WTC11 (cell line): ENCODE measurements around the gene DPYSL4. TPM values are rescaled to one million over a fixed set of nuclear protein-coding genes. Genes with fewer than 3 reads are reported as not detected.

Experiments used
- ATAC-seq: fragments of 200-7000 bp; cut with Tn5 transposase; 2 replicates; pipeline ENCODE4 v1.10.0; 2021; ENCODE audit warnings: mild to moderate bottlenecking, moderate library complexity
- CTCF ChIA-PET: fragments of 300-600 bp; sonication (Branson Sonifier 250); formaldehyde crosslinking; loops from one replicate; lab custom pipeline; 2021; ENCODE audit warnings: antibody characterized with exemption; lab: Charles Lee
- POLR2A ChIA-PET: fragments of 350-600 bp; sonication (Branson Sonifier 250); formaldehyde crosslinking; loops from one replicate; lab custom pipeline; 2021; ENCODE audit warnings: antibody characterized with exemption; lab: Charles Lee
- DNase-seq: peaks from one replicate; pipeline ENCODE4 v3.0.0; 2021; ENCODE audit warnings: low spot score
- H3K27ac Mint-ChIP-seq: 2 replicates; pipeline ENCODE4 v1.8.0; 2021; ENCODE audit warnings: mixed read lengths
- H3K27me3 Mint-ChIP-seq: 2 replicates; pipeline ENCODE4 v1.8.0; 2021; ENCODE audit warnings: low read depth, mild to moderate bottlenecking, moderate library complexity, mixed read lengths
- H3K36me3 Mint-ChIP-seq: 2 replicates; pipeline ENCODE4 v1.8.0; 2021; ENCODE audit warnings: mixed read lengths
- H3K4me1 Mint-ChIP-seq: 2 replicates; pipeline ENCODE4 v1.8.0; 2022; ENCODE audit warnings: mixed read lengths
- H3K4me3 Mint-ChIP-seq: 2 replicates; pipeline ENCODE4 v1.8.0; 2021; ENCODE audit warnings: mild to moderate bottlenecking, moderate library complexity, mixed read lengths
- H3K9me3 Mint-ChIP-seq: 2 replicates; pipeline ENCODE4 v1.8.0; 2021; ENCODE audit warnings: mixed read lengths
- EMX1 ChIP-seq: fragments of 250-450 bp; sonication (Bioruptor Pico); IDR thresholded peaks from 2 replicates; pipeline ENCODE4 v1.8.0; 2021; ENCODE audit warnings: mild to moderate bottlenecking
- ESRRA ChIP-seq: sonication (generic); formaldehyde crosslinking; IDR thresholded peaks from 2 replicates; pipeline ENCODE4 v1.8.1; 2022; ENCODE audit warnings: mild to moderate bottlenecking, missing genetic modification reagents, borderline replicate concordance
- FOXK1 ChIP-seq: sonication (generic); formaldehyde crosslinking; IDR thresholded peaks from 2 replicates; pipeline ENCODE4 v1.8.0; 2022; ENCODE audit warnings: mild to moderate bottlenecking, moderate library complexity, missing genetic modification reagents
- FOXP1 ChIP-seq: sonication (generic); formaldehyde crosslinking; IDR thresholded peaks from 2 replicates; pipeline ENCODE4 v1.8.0; 2022; ENCODE audit warnings: missing genetic modification reagents, mild to moderate bottlenecking, moderate library complexity, borderline replicate concordance
- GTF2I ChIP-seq: fragments of 250-450 bp; sonication (Bioruptor Pico); conservative IDR thresholded peaks from 2 replicates; pipeline ENCODE4 v1.4.0; 2021; ENCODE audit warnings: mild to moderate bottlenecking
- KAT7 ChIP-seq: sonication (generic); formaldehyde crosslinking; IDR thresholded peaks from 2 replicates; pipeline ENCODE4 v1.8.1; 2023; ENCODE audit warnings: missing genetic modification reagents, mild to moderate bottlenecking, borderline replicate concordance
- NR3C1 ChIP-seq: sonication (generic); formaldehyde crosslinking; conservative IDR thresholded peaks from 2 replicates; pipeline ENCODE4 v1.8.1; 2023; ENCODE audit warnings: low read depth, mild to moderate bottlenecking, missing genetic modification reagents
- OVOL2 ChIP-seq: fragments of 250-450 bp; sonication (Bioruptor Pico); IDR thresholded peaks from 2 replicates; pipeline ENCODE4 v1.9.0; 2021; ENCODE audit warnings: mild to moderate bottlenecking, borderline replicate concordance
- RELA ChIP-seq: sonication (generic); formaldehyde crosslinking; IDR thresholded peaks from 2 replicates; pipeline ENCODE4 v1.8.1; 2022; ENCODE audit warnings: missing genetic modification reagents, mild to moderate bottlenecking, borderline replicate concordance
- SP1 ChIP-seq: sonication (generic); formaldehyde crosslinking; conservative IDR thresholded peaks from 2 replicates; pipeline ENCODE4 v1.8.1; 2022; ENCODE audit warnings: missing genetic modification reagents
- ZNF219 ChIP-seq: sonication (generic); formaldehyde crosslinking; IDR thresholded peaks from 2 replicates; pipeline ENCODE4 v1.8.0; 2023; ENCODE audit warnings: missing genetic modification reagents, mild to moderate bottlenecking, borderline replicate concordance
- ZNF396 ChIP-seq: fragments of 250-450 bp; sonication (Bioruptor Pico); IDR thresholded peaks from 2 replicates; pipeline ENCODE4 v1.8.0; 2021; ENCODE audit warnings: mild to moderate bottlenecking, moderate library complexity, borderline replicate concordance
- total RNA-seq: library from RNA; stranded (reverse); gene quantifications from 3 replicates; pipeline ENCODE4 v1.2.3, GENCODE V29; 2021
- TF ChIP-seq, protein P1 (sequence below): sonication (generic); formaldehyde crosslinking; conservative IDR thresholded peaks from 2 replicates; pipeline ENCODE4 v1.8.1; 2022; ENCODE audit warnings: mild to moderate bottlenecking, missing genetic modification reagents
- TF ChIP-seq, protein P2 (sequence below): sonication (generic); formaldehyde crosslinking; IDR thresholded peaks from 2 replicates; pipeline ENCODE4 v1.8.0; 2022; ENCODE audit warnings: mild to moderate bottlenecking, missing genetic modification reagents
- TF ChIP-seq, protein P3 (sequence below): fragments of 250-450 bp; sonication (Bioruptor Pico); conservative IDR thresholded peaks from 2 replicates; pipeline ENCODE4 v1.9.0; 2021; ENCODE audit warnings: mild to moderate bottlenecking
- TF ChIP-seq, protein P4 (sequence below): sonication (generic); formaldehyde crosslinking; IDR thresholded peaks from 2 replicates; pipeline ENCODE4 v1.8.1; 2022; ENCODE audit warnings: low read depth, missing genetic modification reagents, borderline replicate concordance
- TF ChIP-seq, protein P5 (sequence below): sonication (generic); formaldehyde crosslinking; IDR thresholded peaks from 2 replicates; pipeline ENCODE4 v1.8.0; 2023; ENCODE audit warnings: missing genetic modification reagents, mild to moderate bottlenecking, borderline replicate concordance
- TF ChIP-seq, protein P6 (sequence below): fragments of 250-450 bp; sonication (Bioruptor Pico); IDR thresholded peaks from 2 replicates; pipeline ENCODE4 v1.8.0; 2021; ENCODE audit warnings: mild to moderate bottlenecking

Gene DPYSL4
- total RNA-seq, 1 experiment from 2014 or later: 17.0 TPM

DNA sequence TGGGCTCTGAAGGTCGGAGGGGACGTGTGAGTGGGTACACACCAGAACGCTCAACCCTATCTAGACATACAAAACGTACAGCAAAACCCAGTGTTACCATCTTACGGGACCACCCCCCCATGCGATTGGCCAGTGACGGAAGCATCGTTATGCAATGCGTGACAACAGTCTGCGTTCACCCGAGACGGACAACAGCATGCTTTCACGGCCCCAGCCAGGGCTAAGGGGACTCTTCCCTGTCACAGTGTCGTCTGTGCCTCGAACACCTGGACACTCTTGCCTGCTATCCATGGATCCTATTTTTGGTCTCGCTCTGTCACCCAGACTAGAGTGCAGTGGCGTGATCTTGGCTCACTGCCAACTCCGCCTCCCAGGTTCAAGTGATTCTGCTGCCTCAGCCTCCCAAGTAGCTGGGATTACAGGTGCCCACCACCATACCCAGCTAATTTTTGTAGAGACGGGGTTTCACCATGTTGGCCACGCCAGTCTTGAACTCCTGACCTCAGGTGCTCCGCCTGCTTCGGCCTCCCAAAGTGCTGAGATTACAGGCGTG, 23.3 kb downstream of the DPYSL4 start:
- Mint-ChIP-seq H3K27ac (no peak overlapping the region), H3K9me3 (peaks cover 18% of the 10 kb centered on the region), H3K27me3 (peaks cover 2% of the 10 kb centered on the region; the same call in 1 of the 2 replicates), H3K4me1 (no peaks in the 10 kb centered on the region), H3K36me3 (peaks cover 17% of the 10 kb centered on the region), H3K4me3 (no peak overlapping the region)
- ATAC-seq (no peak), DNase-seq (no peak)
- ChIA-PET CTCF (no interaction called here), POLR2A (no interaction called here)
- TF ChIP-seq KAT7 (CRISPR knock-in tag) (no peak), EMX1 (no peak), FOXK1 (no peak), ESRRA (CRISPR knock-in tag) (no peak), ZNF396 (CRISPR knock-in tag) (no peak), OVOL2 (CRISPR knock-in tag) (no peak), FOXP1 (CRISPR knock-in tag) (no peak), ZNF219 (CRISPR knock-in tag) (no peak), GTF2I (no peak), NR3C1 (CRISPR knock-in tag) (no peak), SP1 (CRISPR knock-in tag) (no peak), RELA (CRISPR knock-in tag) (no peak)
- TF ChIP-seq, protein P1, sequence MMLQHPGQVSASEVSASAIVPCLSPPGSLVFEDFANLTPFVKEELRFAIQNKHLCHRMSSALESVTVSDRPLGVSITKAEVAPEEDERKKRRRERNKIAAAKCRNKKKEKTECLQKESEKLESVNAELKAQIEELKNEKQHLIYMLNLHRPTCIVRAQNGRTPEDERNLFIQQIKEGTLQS: no peak
- TF ChIP-seq, protein P2, sequence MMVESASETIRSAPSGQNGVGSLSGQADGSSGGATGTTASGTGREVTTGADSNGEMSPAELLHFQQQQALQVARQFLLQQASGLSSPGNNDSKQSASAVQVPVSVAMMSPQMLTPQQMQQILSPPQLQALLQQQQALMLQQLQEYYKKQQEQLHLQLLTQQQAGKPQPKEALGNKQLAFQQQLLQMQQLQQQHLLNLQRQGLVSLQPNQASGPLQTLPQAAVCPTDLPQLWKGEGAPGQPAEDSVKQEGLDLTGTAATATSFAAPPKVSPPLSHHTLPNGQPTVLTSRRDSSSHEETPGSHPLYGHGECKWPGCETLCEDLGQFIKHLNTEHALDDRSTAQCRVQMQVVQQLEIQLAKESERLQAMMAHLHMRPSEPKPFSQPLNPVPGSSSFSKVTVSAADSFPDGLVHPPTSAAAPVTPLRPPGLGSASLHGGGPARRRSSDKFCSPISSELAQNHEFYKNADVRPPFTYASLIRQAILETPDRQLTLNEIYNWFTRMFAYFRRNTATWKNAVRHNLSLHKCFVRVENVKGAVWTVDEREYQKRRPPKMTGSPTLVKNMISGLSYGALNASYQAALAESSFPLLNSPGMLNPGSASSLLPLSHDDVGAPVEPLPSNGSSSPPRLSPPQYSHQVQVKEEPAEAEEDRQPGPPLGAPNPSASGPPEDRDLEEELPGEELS (CRISPR knock-in tag): no peak
- TF ChIP-seq, protein P3, sequence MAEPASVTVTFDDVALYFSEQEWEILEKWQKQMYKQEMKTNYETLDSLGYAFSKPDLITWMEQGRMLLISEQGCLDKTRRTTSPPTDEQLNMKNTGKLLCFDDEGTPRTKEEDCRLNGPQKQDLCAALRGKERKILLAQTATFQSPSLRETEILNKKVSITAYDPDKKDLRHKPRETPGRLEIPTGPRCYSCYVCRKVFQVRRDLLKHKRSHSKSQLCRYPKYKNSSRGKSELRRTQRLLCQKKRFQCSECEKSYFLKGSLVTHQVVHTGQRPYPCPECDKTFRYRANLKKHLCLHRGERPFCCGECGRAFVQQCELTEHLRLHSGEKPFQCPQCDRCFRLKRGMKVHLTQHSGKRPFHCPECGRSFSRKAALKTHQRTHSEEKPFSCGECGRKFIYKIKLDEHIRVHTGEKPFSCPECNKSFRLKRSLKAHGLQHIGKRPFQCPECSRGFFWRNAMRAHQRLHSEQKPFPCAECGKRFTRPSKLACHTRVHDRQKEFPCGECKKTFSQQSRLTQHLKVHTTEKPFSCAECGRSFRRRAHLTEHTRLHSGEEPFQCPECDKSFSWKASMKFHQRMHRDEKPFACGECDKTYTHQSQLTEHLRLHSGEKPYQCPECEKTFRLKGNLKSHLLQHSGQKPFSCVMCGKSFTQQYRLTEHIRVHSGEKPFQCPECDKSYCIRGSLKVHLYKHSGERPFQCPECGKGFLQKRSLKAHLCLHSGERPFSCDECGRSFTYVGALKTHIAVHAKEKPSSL (CRISPR knock-in tag): no peak
- TF ChIP-seq, protein P4, sequence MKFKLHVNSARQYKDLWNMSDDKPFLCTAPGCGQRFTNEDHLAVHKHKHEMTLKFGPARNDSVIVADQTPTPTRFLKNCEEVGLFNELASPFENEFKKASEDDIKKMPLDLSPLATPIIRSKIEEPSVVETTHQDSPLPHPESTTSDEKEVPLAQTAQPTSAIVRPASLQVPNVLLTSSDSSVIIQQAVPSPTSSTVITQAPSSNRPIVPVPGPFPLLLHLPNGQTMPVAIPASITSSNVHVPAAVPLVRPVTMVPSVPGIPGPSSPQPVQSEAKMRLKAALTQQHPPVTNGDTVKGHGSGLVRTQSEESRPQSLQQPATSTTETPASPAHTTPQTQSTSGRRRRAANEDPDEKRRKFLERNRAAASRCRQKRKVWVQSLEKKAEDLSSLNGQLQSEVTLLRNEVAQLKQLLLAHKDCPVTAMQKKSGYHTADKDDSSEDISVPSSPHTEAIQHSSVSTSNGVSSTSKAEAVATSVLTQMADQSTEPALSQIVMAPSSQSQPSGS (CRISPR knock-in tag): no peak
- TF ChIP-seq, protein P5, sequence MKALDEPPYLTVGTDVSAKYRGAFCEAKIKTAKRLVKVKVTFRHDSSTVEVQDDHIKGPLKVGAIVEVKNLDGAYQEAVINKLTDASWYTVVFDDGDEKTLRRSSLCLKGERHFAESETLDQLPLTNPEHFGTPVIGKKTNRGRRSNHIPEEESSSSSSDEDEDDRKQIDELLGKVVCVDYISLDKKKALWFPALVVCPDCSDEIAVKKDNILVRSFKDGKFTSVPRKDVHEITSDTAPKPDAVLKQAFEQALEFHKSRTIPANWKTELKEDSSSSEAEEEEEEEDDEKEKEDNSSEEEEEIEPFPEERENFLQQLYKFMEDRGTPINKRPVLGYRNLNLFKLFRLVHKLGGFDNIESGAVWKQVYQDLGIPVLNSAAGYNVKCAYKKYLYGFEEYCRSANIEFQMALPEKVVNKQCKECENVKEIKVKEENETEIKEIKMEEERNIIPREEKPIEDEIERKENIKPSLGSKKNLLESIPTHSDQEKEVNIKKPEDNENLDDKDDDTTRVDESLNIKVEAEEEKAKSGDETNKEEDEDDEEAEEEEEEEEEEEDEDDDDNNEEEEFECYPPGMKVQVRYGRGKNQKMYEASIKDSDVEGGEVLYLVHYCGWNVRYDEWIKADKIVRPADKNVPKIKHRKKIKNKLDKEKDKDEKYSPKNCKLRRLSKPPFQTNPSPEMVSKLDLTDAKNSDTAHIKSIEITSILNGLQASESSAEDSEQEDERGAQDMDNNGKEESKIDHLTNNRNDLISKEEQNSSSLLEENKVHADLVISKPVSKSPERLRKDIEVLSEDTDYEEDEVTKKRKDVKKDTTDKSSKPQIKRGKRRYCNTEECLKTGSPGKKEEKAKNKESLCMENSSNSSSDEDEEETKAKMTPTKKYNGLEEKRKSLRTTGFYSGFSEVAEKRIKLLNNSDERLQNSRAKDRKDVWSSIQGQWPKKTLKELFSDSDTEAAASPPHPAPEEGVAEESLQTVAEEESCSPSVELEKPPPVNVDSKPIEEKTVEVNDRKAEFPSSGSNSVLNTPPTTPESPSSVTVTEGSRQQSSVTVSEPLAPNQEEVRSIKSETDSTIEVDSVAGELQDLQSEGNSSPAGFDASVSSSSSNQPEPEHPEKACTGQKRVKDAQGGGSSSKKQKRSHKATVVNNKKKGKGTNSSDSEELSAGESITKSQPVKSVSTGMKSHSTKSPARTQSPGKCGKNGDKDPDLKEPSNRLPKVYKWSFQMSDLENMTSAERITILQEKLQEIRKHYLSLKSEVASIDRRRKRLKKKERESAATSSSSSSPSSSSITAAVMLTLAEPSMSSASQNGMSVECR (CRISPR knock-in tag): no peak
- TF ChIP-seq, protein P6, sequence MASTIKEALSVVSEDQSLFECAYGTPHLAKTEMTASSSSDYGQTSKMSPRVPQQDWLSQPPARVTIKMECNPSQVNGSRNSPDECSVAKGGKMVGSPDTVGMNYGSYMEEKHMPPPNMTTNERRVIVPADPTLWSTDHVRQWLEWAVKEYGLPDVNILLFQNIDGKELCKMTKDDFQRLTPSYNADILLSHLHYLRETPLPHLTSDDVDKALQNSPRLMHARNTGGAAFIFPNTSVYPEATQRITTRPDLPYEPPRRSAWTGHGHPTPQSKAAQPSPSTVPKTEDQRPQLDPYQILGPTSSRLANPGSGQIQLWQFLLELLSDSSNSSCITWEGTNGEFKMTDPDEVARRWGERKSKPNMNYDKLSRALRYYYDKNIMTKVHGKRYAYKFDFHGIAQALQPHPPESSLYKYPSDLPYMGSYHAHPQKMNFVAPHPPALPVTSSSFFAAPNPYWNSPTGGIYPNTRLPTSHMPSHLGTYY (CRISPR knock-in tag): no peak
